Panc1 (cell line): ENCODE measurements around the gene C1QTNF9B. TPM values are rescaled to one million over a fixed set of nuclear protein-coding genes. Genes with fewer than 3 reads are reported as not detected.

Source experiments
- ATAC-seq: fragments of 200-7000 bp; cut with Tn5 transposase; 2 replicates; pipeline ENCODE4 v1.9.1; 2020; ENCODE audit warnings: mild to moderate bottlenecking, moderate library complexity
- BruUV-seq: library from RNA; stranded (reverse); fragments of 400-500 nt; replicated peaks from 2 replicates; lab custom pipeline; 2021; lab: Mats Ljungman, UMichigan
- CTCF ChIA-PET: fragments of 300-600 bp; sonication (Branson Sonifier 250); formaldehyde crosslinking; loops from one replicate; lab custom pipeline; 2022; ENCODE audit warnings: antibody characterized with exemption; lab: Charles Lee
- POLR2A ChIA-PET: fragments of 300-600 bp; sonication (Branson Sonifier 250); formaldehyde crosslinking; loops from one replicate; lab custom pipeline; 2022; ENCODE audit warnings: antibody characterized with exemption; lab: Charles Lee
- DNase-seq: peaks from one replicate; pipeline ENCODE4 v3.0.0-alpha.2; 2010; ENCODE audit warnings: low read depth, low spot score
- H3K27ac ChIP-seq: 2 replicates; pipeline ENCODE4 v1.5.1; 2011; ENCODE audit warnings: mild to moderate bottlenecking, low read length, inconsistent platforms
- H3K27me3 ChIP-seq: fragments of 200-500 bp; sonication (Bioruptor generic); 2 replicates; pipeline ENCODE4 v1.6.0; 2014; ENCODE audit warnings: low read length, inconsistent platforms; ENCODE audit not compliant: control insufficient read depth, insufficient read depth
- H3K36me3 ChIP-seq: fragments of 200-500 bp; sonication (Bioruptor generic); 2 replicates; pipeline ENCODE4 v1.5.1; 2014; ENCODE audit warnings: inconsistent platforms, mild to moderate bottlenecking, low read length, moderate library complexity; ENCODE audit not compliant: control insufficient read depth, insufficient read depth
- H3K4me1 ChIP-seq: 2 replicates; pipeline ENCODE4 v1.5.1; 2011; ENCODE audit warnings: inconsistent platforms, mild to moderate bottlenecking, low read length, moderate library complexity; ENCODE audit not compliant: control insufficient read depth, insufficient read depth
- H3K4me3 ChIP-seq, 2 experiments: 2 replicates each; pipeline ENCODE4 v1.5.1; 2011 to 2012; ENCODE audit warnings: low read depth in 2 of 2, low read length in 2 of 2, mild to moderate bottlenecking in 2 of 2, inconsistent platforms in 1 of 2, moderate library complexity in 1 of 2
- H3K9me3 ChIP-seq: fragments of 200-500 bp; sonication (Bioruptor generic); 2 replicates; pipeline ENCODE4 v1.5.1; 2014; ENCODE audit warnings: low read depth, mild to moderate bottlenecking, inconsistent platforms, low read length, moderate library complexity; ENCODE audit not compliant: control insufficient read depth, insufficient read depth
- CTCF ChIP-seq: fragments of 450-650 bp; IDR thresholded peaks from 2 replicates; pipeline ENCODE4 v1.5.1; 2017; ENCODE audit warnings: mild to moderate bottlenecking
- POLR2AphosphoS5 ChIP-seq: IDR thresholded peaks from 2 replicates; pipeline ENCODE4 v1.6.1; 2012; ENCODE audit warnings: mild to moderate bottlenecking, low read depth, low read length, moderate library complexity
- REST ChIP-seq, 2 experiments: IDR thresholded peaks; 2 replicates each; pipeline ENCODE4 v1.6.1; 2011 to 2012; ENCODE audit warnings: low read depth in 2 of 2, control low read depth in 1 of 2, low read length in 1 of 2, mild to moderate bottlenecking in 1 of 2, moderate library complexity in 1 of 2; ENCODE audit not compliant: insufficient read depth in 1 of 2
- SIN3A ChIP-seq: IDR thresholded peaks from 2 replicates; pipeline ENCODE4 v1.6.1; 2012; ENCODE audit warnings: low read depth, mild to moderate bottlenecking, low read length, moderate library complexity, borderline replicate concordance; ENCODE audit not compliant: insufficient read depth
- TCF7L2 ChIP-seq: IDR thresholded peaks from 2 replicates; pipeline ENCODE4 v1.6.1; 2011; ENCODE audit warnings: mild to moderate bottlenecking, low read depth, low read length, inconsistent platforms
- in situ Hi-C: cut with HindIII; loops from 2 replicates; pipeline ENCODE4 v1.10.0; 2016; ENCODE audit warnings: low sequenced_read_pairs, low pct_unique_long_range_greater_than_20kb
- intact Hi-C: fragments of 100-400 bp; cut with micrococcal nuclease; formaldehyde crosslinking; loops from one replicate; pipeline ENCODE4 v1.10.0; 2022; ENCODE audit not compliant: unreplicated experiment
- total RNA-seq: library from RNA; stranded (reverse); gene quantifications from one replicate; pipeline ENCODE4 v1.2.1, GENCODE V29; 2021; ENCODE audit not compliant: unreplicated experiment

Gene C1QTNF9B
- total RNA-seq, 1 experiment from 2014 or later: not detected

DNA sequence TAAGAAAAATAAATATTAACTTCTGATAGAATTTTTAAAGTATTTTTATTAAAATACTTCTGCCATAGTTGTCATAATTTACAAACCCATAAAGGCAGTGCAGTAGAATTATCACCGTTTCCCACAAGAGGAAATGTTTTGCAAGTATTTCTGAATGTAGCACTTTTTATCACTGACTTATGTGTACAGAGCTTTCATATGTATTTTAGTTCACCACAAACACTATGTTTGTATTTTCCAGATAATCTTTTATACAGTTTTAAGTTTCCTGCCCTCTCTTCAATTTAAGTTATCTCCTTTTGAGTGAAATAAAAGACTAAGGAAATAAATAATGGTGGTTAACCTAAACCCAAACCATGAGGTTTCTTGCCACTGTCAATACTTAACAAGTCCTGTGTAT is 32.3 kb downstream of the C1QTNF9B start:
- POLR2A ChIA-PET: no interaction called here
- no peaks in the 10 kb centered on the region for H3K9me3 ChIP-seq
- in situ Hi-C loops (no loop called here), intact Hi-C loops (no loop called here)
- H3K27ac ChIP-seq: no peak overlapping the region
- ATAC-seq (no peak), DNase-seq (no peak)
- TF ChIP-seq TCF7L2: no peak
- TF ChIP-seq CTCF: no peak
- no peak for TF ChIP-seq REST (IDR thresholded peaks at IDR 0.05; ENCODE audit: insufficient read depth in 1 of 2, low read depth in 2 of 2, low read length in 1 of 2)
- TF ChIP-seq SIN3A: no peak
- TF ChIP-seq POLR2AphosphoS5: no peak
- CTCF ChIA-PET: no interaction called here
- no peaks in the 10 kb centered on the region for H3K36me3 ChIP-seq
- H3K27me3 ChIP-seq: no peaks in the 10 kb centered on the region
- no TSS peak for BruUV-seq
- H3K4me3 ChIP-seq: no peak overlapping the region
- no peaks in the 10 kb centered on the region for H3K4me1 ChIP-seq

GRCh38 chr13:23861310-23861709 is 36.0 kb downstream of the C1QTNF9B start:
- no peak overlapping the region for H3K27ac ChIP-seq
- no peaks in the 10 kb centered on the region for H3K36me3 ChIP-seq
- DNase-seq: no peak
- CTCF ChIA-PET: no interaction called here
- H3K4me3 ChIP-seq: no peak overlapping the region
- no peak for ATAC-seq
- H3K27me3 ChIP-seq: no peaks in the 10 kb centered on the region
- in situ Hi-C loops: no loop called here
- BruUV-seq: no TSS peak
- no peaks in the 10 kb centered on the region for H3K9me3 ChIP-seq
- intact Hi-C loops: no loop called here
- TF ChIP-seq REST (IDR thresholded peaks at IDR 0.05; ENCODE audit: insufficient read depth in 1 of 2, low read depth in 2 of 2, low read length in 1 of 2) (no peak), CTCF (no peak), TCF7L2 (no peak), POLR2AphosphoS5 (no peak), SIN3A (no peak)
- no peaks in the 10 kb centered on the region; the same call in 1 of the 2 replicates for H3K4me1 ChIP-seq
- POLR2A ChIA-PET: no interaction called here
